BJ (cell line): ENCODE data around the gene ZNF804A. TPM values are rescaled to one million over a fixed set of nuclear protein-coding genes. Genes with fewer than 3 reads are reported as not detected.

Experiments used
- CTCF ChIA-PET: fragments of 350-600 bp; formaldehyde crosslinking; extraction: SDS; loops from one replicate; lab custom pipeline; 2021; ENCODE audit warnings: antibody characterized with exemption, inconsistent platforms; lab: Yijun Ruan, JAX
- POLR2A ChIA-PET: fragments of 300-600 bp; sonication (Branson Sonifier 250); formaldehyde crosslinking; extraction: SDS; loops from one replicate; lab custom pipeline; 2021; ENCODE audit warnings: antibody characterized with exemption; lab: Charles Lee
- DNase-seq: peaks from one replicate; pipeline ENCODE4 v3.0.0-alpha.2; 2011; ENCODE audit warnings: low read depth
- H3K27me3 ChIP-seq: 2 replicates; pipeline ENCODE4 v1.6.0; 2011; ENCODE audit warnings: low read length; ENCODE audit not compliant: control insufficient read depth, insufficient read depth
- H3K36me3 ChIP-seq: 2 replicates; pipeline ENCODE4 v1.5.1; 2011; ENCODE audit warnings: low read length; ENCODE audit not compliant: control insufficient read depth, insufficient read depth
- H3K4me3 ChIP-seq: 2 replicates; pipeline ENCODE4 v1.5.1; 2011; ENCODE audit warnings: low read depth, mild to moderate bottlenecking, control low read depth, low read length
- CTCF ChIP-seq: IDR thresholded peaks from 2 replicates; pipeline ENCODE4 v1.5.1; 2011; ENCODE audit warnings: low read depth, mild to moderate bottlenecking, control low read depth, inconsistent platforms, low read length, moderate library complexity; ENCODE audit not compliant: insufficient read depth
- polyA plus RNA-seq: library from polyadenylated mRNA; depleted of rRNA; stranded (reverse); fragments of >200 nt; gene quantifications from 2 replicates; pipeline ENCODE4 v1.2.3, GENCODE V29; 2011

The ZNF804A gene
- polyA plus RNA-seq, 1 experiment: 0.53 TPM

GRCh38 chr2:184566716-184567115, 31.6 kb upstream of the ZNF804A start:
- Histone ChIP-seq H3K4me3 (no peak overlapping the region), H3K27me3 (no peaks in the 10 kb centered on the region), H3K36me3 (no peaks in the 10 kb centered on the region)
- ChIA-PET POLR2A (no interaction called here), CTCF (no interaction called here)
- TF ChIP-seq CTCF: no peak
- DNase-seq: no peak

GRCh38 chr2:184577056-184577455, 21.3 kb upstream of the ZNF804A start:
- POLR2A ChIA-PET: no interaction called here
- Histone ChIP-seq H3K36me3 (no peaks in the 10 kb centered on the region), H3K27me3 (no peaks in the 10 kb centered on the region), H3K4me3 (no peak overlapping the region)
- CTCF ChIA-PET: no interaction called here
- no peak for DNase-seq
- TF ChIP-seq CTCF: no peak

GRCh38 chr2:184577743-184578142, 20.6 kb upstream of the ZNF804A start:
- no peak for DNase-seq
- Histone ChIP-seq H3K4me3 (no peak overlapping the region), H3K36me3 (no peaks in the 10 kb centered on the region), H3K27me3 (no peaks in the 10 kb centered on the region)
- no peak for TF ChIP-seq CTCF
- CTCF ChIA-PET: no interaction called here
- POLR2A ChIA-PET: no interaction called here

- ChIA-PET POLR2A (no interaction called here), CTCF (no interaction called here)
- Histone ChIP-seq H3K36me3 (no peaks in the 10 kb centered on the region), H3K4me3 (no peak overlapping the region), H3K27me3 (no peaks in the 10 kb centered on the region)
- no peak for DNase-seq
- no peak for TF ChIP-seq CTCF
Observed at GRCh38 chr2:184579226-184579625, 19.1 kb upstream of the ZNF804A start.

GRCh38 chr2:184581391-184581790, 16.9 kb upstream of the ZNF804A start:
- POLR2A ChIA-PET: no interaction called here
- CTCF ChIA-PET: no interaction called here
- TF ChIP-seq CTCF: no peak
- no peaks in the 10 kb centered on the region for H3K36me3 ChIP-seq
- no peaks in the 10 kb centered on the region for H3K27me3 ChIP-seq
- no peak for DNase-seq
- no peak overlapping the region for H3K4me3 ChIP-seq
